ENCODE data around the gene TMEM178B.

Gene TMEM178B

DNA sequence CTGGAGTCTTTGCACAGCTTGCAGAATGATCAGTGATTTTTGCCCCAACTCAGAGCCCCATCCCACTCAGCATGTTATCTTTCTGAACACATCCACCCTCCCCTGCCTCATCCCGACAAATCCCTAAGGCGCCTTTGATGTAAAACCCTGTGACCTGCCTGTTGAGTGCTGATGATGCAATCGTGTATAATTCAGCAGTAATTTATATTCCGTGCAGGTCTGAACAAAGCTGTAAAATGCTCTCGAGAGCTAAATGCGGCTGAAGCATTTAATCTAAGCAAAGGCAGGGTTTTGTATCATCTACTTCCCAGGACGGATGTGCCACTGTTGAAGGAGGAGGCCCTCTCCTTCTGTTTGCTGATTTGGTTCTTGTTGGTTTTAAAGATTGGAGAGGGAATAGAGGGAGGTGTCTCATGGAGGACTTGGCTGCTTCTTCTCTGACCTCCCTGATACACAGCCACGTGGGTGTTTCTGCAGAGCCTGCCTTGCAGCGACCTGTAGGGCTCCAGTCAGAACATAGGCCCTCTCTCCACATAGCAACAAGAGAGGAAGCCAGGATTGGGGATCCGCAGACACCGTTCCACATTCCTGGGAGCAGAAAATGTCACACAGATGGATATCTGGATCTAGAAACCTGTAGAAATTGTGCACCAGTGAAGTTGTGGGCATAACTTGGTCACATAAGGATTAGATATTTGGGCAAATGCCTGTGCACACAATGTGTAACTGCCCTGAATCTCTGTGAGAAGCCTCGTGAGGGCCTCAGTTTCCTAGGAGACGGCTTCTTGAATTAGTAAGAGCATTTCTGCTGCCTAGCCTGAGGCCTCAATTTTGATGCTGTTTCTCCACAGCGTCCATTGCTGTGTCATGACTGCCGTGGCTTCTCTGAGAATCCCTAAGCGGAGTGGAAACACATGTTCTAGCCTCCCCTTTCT lies 387.2 kb downstream of the TMEM178B start:
- peak in 47 of 58 donors; percentile 9 to 89 (median 51) for DNase-seq

- no peak for DNase-seq
Measured at GRCh38 chr7:141461924-141462323, 388.1 kb downstream of the TMEM178B start.

DNA sequence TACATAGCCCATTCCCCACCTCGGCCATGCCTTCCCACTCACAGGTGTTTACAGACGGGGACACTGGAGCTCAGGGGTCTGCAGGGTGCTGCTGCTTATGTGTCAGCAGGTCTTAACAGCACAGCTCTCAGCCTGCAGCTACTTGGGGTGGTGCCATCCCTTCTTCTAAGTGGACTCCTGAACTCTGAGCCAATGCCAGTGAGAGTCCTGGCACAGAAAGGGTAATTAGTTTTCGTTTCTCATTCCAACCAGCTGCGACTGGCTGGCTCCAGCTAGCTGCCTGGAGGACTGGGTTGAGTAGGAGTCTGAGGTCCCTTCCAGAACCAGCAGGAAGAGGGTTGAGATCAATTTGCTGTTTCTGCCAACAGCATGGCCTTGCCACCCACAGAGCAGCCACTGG lies 389.1 kb downstream of the TMEM178B start:
- DNase-seq: peak in 47 of 58 donors; percentile 7 to 83 (median 44)

DNA sequence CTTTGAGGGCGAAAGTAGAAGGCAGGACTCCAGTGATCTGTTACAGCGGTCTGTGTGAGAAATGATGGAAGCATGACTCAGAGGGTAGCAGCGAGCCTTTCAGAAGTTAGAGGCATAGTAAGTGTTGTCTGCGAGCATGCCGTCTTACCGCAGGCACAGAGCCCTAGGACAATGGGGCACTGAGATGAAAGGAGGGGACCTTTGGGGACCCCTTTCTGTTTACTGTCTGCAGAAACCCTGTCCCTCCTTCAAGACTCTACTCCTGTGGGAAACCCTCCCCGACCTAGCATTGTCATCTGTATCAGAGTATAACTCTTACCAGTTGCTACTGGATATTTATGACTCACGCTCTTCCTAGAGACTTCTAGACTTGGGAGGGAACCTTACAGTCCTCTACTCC lies 390.1 kb downstream of the TMEM178B start:
- no peak for DNase-seq

DNA sequence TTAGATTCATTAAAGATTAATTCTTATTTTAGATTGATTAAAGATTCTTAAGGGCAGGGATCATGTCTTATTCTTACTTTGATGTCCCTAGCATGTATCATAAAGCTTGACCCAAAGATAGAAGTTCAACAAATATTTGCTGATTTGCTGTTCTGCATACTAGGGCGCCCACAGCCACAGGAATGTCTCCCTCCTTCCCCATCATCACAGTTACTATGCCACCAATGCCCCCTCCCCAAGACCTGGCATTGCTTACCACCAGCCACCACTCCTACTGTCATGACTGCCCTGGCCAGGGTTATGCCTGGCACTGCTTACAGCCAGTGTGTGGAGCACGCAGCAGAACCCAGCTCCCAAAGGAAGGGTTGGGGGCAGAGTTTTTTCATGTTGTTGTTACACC lies 390.7 kb downstream of the TMEM178B start:
- DNase-seq: no peak

DNA sequence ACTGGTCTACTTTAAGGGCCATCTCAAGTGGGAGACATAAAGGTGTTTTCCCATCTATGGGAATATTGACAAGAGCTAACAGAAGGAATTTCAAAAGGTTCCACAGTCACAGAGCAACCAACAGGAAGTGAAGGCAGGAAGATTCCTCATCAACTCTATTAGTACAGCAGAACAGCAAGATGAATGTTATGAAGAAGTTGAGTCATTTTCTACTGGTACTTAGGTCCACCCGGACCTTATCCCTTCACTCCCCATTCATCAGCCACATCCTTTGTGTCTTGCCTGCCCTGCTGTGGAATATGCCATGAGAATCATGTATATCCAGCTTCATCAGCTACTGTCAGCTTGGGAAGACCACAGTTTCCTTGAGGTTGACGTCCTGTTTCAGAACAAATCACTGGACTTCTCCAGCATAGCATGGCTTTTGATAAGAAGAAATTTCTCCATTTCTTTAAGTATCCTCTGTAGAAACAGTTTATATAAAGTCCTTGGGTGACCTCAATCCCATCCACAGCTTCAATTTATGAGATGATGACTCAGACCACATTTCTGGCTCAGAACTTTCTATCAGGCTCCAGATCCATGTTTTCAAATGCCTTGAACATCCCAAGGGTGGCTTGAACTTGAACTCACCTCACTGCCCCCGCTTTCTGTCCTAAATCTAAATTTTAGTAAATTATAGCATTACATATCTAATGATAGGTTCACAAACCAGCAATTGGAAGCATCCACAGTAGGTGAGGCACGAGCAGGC lies 392.5 kb downstream of the TMEM178B start:
- no peak for DNase-seq

DNA sequence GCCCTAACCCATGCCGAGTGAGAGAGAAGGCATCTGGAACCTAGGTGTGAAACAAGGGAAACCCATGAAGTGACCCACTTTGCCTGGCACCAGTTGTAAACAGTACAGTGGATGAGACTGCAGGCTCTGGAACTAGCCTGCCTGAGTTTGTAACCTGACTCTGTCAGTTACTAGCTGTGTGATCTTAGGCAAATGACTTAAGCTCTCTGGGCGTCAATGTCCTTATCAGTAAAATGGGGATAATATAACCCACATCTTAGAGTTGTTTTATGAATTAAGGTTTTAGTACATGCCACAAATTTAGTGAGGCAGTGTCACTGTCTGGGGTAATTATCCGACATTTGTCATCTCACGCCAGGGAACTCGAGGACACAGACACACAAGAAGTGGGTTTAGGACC lies 394.5 kb downstream of the TMEM178B start:
- DNase-seq: no peak

DNA sequence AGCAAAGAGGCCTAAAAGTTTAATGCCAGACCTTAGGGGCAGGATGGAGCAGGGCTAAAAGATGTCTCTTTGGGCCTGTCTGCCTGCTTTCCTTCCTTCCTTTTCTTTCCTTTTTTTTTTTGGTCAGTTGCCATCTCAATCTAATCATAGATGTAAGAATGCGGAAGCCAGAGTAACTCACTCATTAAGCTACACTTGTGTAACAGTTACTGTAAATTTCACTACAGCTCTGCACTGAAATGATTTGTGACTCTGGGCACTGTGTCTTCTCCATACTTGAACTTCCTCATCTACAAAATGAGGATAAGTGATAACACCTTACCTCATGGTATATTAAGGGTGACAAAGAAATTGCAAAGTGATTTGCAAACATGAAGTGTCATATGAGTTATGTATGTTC lies 401.8 kb downstream of the TMEM178B start:
- DNase-seq: no peak

DNA sequence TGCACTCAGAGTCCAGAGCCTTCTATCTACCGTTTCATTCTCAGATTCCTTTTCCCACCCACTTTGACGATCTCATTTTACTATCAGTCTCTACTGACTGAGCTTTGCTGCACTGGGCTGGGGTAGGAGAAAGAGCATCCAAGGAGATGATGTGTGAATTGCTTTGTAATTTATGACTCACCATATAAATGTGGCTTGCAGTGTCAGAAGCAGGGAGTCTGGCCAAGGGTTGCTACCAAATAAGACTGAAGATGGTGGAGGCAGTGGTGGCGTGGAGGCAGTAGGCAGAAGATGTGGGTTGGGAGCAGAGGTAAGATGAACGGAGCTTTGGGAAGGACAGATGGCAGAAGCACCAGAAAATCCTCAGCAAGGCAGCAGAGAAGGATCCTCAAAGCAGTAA lies 404.0 kb downstream of the TMEM178B start:
- peak in 11 of 58 donors; percentile 5 to 56 (median 23) for DNase-seq

DNA sequence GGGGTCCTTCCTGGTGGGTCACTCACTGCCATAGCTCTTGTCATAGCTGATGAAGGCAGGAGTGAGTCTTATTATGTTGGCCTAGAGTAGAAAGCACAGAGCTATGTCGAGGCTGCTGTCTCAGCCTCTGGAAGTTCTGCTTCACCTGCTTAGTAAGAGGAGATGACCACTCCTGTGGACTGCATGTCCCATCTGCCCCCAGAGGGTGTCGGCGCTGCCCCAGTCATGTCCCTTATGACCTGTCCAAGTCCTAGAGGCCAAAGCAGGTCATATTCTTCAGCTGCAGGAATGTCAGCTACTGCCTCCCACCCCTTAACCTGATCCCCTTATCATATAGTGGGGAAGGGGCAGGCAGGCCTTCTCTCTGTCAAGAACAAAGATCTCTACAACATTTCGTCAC lies 405.0 kb downstream of the TMEM178B start:
- DNase-seq: no peak

DNA sequence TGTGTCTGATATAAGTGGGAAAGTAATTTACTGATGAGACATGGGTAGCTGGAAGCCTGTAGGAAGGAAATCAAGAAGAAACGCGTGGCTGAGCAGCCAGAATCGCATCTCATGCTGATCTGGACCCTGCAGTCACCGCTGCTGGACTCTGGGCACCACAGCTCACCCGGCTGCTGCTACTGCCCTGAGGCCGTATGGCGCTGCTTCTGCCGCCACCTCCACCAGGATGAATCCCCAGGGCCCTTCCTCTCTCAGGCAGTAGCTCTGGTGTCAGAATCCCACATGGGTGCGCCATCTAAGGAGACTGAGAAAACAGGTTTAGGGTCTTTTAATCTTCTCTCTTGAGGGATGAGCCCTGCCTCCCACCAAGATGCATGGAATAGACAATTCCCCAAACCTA lies 407.1 kb downstream of the TMEM178B start:
- no peak for DNase-seq

- no peak for DNase-seq
Measured at GRCh38 chr7:141481971-141482370, 408.1 kb downstream of the TMEM178B start.

DNA sequence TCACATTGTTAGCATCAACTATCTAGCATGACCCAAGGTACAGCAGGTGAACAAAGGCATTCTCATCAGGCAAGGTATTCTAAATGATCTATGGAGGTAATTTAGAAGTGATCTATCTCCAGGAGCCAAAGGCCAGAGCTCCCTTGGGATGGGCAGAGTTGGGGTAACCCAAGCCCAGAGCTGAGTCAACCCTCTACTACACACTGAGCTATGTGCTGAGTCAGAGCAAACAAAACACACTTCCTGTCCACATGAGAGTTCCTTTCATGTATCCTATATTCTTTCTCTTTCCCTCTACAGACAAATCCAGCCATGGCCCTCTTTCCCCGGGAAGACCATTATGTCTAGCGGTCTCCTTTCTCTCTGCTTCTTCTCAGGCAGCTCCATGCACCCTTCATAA lies 409.2 kb downstream of the TMEM178B start:
- no peak for DNase-seq

DNA sequence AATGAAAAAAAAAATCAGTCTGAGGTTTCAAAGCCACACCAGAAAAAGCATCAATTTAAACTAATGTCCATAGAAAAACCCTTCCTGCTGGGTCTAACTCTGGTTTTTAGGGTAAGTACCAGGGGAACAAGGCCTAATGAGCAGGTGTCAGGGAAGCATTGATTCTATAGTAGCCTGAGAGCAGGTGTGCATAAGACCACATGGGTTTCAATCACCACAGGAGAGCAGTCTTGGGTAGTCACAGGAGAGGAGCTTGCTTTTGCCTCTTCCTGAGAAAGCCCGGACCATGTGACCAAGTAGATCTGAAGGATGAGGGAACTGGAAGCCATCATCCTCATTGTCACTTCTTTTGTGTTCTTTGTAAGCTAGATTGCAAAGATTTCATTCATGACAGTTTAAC lies 411.0 kb downstream of the TMEM178B start:
- DNase-seq: no peak

- no peak for DNase-seq
Measured at GRCh38 chr7:141486959-141487358, 413.1 kb downstream of the TMEM178B start.

DNA sequence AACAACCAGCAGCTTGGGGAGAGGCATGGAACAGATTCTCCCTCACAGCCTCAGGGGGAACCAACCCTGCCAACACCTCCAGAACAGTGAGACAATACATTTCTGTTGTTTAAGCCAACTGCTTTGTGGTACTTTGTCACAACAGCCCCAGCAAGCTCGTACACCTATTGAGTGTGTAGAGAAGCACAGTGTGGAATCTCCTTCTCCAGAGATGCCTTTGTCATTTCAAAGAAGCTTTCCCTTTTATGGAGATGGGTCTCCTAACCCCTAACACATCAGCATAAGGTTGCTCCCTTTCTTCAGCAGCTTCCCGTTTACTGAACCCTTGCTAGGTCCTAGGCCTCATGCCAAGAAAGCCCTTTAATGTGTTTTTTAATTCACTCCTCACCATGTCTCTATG lies 416.6 kb downstream of the TMEM178B start:
- no peak for DNase-seq

- no peak for DNase-seq
Measured at GRCh38 chr7:141495057-141495456, 421.2 kb downstream of the TMEM178B start.

GRCh38 chr7:141497391-141497790 lies 423.5 kb downstream of the TMEM178B start:
- DNase-seq: no peak

DNA sequence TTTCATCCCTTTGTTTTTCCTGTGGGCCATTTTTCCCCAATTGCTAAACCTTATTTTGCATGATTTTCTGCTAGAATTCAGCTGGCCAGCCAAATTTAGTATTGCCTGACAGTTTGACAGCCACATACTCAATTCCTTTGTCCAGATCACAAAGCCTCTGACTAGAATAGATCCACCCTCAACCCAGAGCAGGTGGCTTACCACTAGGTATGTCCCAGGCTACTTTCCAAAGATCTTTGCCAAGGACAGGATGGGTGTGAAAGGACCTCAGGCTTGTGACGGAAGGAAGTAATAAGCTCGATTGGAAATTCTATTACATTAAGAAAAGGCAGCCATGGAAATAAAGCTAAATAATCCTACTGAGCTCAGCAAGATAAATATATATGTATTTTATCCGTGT lies 426.7 kb downstream of the TMEM178B start:
- DNase-seq: no peak

DNA sequence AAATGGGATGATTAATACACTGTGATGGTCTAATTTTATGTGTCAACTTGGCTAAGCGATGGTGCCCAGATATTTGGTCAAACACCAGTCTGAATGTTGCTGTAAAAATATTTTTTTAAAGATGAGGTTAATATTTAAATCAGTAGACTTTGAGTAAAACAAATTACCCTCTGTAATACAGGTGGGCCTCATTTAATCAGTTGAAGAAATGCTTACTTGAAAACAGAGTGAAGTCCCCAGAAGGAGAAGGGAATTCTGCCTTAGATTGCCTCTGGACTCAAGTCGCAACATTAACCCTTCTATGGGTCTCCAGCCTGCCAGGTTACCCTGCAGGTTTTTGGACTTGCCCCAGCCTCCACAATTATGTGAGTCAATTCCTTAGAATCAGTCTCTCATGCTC lies 427.6 kb downstream of the TMEM178B start:
- no peak for DNase-seq

DNA sequence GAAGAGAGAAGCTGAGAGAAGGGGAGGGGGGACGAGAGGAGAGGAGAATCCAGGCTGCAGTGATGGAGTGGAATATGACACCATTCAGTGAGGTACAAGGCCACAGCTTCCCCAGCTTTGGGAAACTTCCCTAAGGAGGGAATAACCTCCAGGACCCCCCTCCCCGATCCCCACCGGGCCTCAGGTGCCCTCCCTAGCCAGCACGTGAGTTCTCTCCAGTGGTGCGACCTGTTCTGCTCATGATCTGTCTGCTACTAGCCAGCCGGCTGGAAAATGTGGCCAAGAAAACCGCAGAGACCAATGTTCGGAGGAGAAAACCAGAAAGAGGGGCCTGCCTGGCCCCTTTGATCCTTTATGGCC lies 437.4 kb downstream of the TMEM178B start:
- DNase-seq: peak in 1 of 58 donors; percentile 8

DNA sequence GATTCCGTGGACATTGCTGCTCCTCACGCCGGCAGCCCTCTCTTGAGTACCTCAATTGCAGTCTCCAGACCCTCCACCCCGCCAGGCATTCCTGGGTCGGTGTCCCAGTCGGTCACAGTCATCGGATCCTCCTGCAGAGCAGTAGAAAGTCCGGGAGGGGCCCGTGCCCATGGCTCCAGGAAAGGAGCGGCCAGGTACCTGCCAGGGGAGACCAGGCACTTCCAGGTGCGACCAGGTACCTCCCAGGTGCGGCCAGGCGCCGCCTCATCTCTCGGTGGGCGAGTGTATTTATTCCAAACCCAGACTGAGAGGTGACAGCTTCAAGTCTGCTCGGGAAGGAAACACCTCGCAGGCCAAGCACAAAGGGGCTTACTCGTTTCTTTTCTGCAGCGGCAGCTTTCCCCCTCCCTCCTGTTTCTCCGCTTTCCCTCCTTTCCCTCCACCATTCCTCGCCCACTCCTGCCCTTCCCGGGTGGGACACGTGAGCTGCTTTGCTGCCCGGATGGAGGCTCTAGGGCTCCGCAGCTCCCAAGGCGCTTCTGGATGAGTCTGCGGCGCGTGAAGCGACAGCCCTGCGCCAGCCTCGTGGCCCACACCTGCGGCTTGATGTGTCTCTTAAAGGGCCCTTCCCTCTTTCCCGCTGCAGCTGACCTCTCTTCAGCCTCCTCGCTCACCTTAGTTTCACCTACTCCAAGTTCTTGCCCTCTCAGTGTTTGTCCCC lies 438.0 kb downstream of the TMEM178B start:
- peak in 35 of 58 donors; percentile 1 to 53 (median 10) for DNase-seq
